HG03135 (cell line): ENCODE measurements around the gene RABAC1.
"Not testable (repeated sequence)": the region's sequence is repeated elsewhere in the genome, so short reads cannot be mapped to it uniquely, and the experiment has no call there.

Source experiments
- ATAC-seq: cut with Tn5 transposase; IDR thresholded peaks from one replicate; pipeline ENCODE4 v1.9.1; 2021; ENCODE audit warnings: mild to moderate bottlenecking, moderate library complexity; ENCODE audit not compliant: unreplicated experiment

Gene RABAC1

DNA sequence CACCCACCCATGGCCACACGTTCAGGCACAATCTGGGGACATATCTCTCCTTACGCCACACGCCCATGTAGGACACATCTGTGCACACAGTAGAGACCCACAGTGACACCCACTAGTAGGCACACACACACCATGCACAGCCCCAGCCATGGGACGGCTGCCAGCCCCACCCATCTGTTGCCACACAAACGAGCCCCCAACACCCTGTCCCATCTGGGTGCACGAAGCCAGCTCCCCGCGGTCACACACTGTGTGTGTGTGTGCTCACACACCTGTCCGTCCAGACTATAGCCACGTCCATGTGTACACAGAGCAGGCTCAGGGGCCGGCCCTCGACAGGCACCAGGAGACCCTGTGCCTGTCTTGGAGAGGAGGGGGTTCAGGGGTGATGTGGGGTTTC lies 41.4 kb downstream of the RABAC1 start:
- ATAC-seq, result no peak

DNA sequence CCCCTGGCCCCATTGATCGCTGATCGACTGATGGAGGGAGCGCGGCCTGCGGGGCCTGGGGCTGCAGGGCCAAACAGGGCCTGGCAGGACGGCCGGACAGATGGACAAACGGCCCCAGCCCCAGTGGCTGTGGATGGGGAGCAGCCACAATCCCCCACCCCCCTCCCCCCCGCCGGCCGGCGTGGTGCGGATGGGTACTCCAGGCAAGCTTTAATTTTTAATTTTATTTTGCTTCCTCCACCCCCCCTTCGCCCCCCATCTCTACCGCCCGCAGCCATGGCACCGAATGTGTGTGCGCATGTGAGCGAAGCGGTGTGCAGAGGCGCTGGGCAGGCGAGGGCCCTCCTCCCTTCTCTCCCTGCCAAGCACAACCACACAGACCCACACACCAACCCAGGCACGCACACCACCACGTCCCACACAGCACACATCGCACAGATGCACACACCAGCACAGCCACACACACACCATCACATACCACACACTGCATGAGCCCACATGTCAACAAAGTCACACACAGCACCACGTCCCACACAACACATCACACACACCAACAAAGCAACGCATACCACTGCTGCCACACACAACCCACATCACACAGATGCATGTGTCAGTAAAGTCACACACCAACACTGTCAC lies 43.2 kb downstream of the RABAC1 start:
- no peak for ATAC-seq

- ATAC-seq, result no peak
Measured at GRCh38 chr19:41915021-41915775, 43.9 kb downstream of the RABAC1 start.

GRCh38 chr19:41914424-41914834 lies 44.7 kb downstream of the RABAC1 start:
- ATAC-seq, result not testable (repeated sequence)

DNA sequence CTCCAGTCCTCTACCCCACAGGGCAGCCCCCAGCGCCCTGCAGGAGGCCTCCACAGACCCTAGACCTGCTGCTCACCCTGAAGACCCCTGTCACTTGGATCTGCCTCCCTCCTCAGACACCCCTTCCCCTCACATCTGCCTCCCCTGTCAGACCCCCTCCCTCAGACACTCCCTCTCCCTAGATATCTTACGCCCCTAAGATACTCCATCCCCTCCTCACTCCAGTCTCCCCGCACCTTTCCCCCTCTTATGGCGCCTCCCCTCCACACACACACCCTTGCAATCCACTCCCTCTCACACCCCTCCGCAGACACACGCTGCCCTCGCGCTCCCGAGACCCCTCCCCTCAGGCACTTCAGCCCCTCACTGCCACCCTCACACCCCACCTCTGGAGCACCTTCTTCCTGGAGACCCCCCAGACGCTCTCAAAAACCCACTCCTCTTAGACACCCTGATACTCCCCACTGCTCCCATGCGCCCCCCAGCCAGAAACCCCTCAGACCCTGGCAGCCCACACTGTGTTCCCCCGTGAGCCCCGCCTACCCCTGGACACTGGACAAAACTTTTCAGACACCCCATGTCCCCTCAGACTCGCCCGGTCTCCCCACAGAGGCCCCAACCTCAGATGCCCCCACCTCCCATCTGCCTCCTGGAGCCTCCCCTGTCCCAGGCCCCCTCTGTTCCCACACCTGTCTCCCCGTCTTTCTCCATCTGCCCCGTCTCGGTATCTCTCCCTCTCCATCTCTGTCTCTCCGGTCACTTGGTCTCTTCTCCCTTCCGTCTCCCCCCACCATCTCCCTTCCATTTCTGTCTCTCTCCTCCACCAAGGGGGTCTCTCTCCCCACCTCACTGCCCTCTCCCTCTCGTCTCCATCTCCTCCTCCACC lies 45.3 kb downstream of the RABAC1 start:
- ATAC-seq, result no peak

GRCh38 chr19:41912899-41913537 lies 46.1 kb downstream of the RABAC1 start:
- no peak for ATAC-seq

DNA sequence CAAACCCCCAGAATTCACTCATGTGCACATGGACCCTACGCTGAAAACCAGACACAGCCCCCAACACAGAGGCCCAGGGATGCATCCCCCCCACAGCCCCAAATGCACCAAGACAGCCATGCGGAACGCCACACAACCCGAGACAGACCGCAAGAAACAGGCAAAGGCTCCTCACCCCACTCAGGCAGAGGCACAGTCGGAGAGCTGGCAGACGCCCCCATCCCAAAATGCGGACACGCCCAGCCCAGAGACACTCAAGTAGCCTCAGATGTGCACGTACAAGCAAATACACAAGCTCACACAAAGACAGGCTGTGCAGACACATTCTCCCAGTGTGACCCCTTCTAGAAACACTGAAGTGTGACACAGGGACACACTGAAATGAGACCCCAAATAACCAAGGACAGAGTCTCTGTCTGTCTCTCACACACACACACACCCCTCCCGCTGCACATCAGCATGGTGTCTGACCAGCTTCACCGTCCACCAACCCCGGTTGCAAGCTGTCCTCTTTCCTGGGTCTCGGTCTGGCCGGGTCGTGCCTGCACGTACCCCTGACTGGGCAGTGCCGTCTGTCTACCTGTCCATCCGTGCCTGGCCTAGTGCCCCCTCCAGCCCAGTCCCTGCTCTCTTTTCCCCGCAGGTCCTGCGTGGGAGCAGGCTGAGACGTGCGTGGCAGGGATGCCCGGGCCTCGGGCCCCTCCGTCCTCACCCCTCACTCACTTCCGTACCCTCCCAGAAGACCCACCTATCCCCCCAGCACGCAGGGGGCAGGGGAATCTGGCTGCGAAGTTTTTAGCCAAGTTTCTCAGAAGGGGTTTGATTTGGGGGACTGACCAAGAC lies 47.0 kb downstream of the RABAC1 start:
- ATAC-seq, result no peak

DNA sequence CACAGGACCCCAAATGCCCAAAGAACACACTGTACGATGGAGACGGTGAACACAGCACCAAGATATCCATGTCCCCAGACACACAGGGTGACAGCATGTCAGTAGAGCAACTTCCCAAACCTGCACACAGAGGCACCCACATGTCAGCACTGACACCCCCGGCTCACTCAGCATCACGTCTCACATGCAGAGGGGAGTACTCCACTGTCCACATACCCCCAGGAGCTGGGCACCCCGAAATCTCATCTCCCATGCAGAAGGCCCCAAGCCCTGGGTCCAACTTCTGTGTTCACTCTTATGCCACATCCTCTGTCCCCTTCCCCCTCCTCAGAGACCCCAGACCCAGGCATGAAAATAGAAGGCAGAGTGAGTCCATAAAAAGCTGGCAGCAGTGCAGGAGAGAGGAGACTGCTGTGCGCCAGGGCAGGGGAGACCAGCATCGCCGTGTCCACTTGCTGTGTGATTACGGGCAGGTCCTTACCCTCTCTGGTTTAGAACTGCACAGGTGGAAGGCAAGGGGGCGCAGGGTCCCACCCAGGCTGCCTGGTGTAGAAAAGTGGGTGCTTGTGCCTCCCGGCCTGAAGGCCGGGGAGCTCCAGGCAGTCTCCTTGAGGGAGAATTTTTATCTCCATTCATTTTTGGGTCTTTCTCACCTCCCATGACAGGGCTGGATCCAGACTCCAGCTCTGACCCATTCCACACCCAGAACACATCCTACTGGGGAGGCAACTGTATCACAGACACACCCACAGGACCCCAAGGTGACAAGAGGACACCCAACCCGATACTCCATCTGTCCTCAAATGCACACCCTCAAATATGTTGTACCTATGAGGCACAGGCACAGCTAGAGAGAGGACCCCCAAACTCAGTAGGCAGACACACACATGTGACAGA lies 47.9 kb downstream of the RABAC1 start:
- ATAC-seq, result no peak

- ATAC-seq, result no peak
Measured at GRCh38 chr19:41910240-41910991, 48.7 kb downstream of the RABAC1 start.

- ATAC-seq, result no peak
Measured at GRCh38 chr19:41909706-41910105, 49.4 kb downstream of the RABAC1 start.

DNA sequence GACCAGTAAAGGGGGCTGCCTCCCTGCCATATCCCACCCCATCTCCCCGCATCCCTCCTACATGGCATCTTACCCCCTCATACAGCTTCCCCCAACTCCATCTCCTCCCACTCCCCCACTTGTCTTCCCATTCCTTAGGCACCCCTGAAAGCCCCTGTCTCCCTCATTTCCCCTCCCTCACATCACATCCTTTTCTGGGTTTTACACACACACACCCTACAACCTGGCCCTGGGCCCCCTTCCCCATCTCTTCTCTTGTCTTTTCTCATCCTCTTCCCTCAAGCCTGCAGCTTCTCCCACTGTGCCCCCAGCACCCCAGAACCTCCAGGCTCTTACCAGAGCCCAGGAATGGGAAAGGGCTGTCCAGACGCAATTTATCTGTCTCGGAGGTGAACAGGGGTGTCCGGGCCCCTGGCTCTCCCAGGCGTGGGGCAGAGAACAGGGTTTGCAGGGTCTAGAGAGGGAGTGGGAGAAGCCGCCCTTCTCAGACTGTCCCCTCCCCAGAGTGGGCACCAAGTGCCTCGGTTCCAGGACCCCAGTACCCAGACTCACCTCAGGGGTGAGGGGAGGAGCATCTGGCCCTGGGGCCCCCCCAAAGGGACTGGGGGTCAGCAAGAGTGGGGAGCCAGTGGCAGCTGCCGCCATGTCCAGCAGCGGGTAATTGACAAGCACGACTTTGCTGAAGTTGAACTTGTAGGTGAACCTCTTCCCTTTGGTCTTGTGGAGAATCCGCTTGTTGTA lies 50.2 kb downstream of the RABAC1 start:
- ATAC-seq, result no peak

- no peak for ATAC-seq
Measured at GRCh38 chr19:41907994-41908615, 51.0 kb downstream of the RABAC1 start.

- no peak for ATAC-seq
Measured at GRCh38 chr19:41906916-41907680, 52.0 kb downstream of the RABAC1 start.
